DMS 273 (cell line): Measurements from ENCODE around the gene UNC5A.

Source experiments
- DNase-seq: peaks from one replicate; lab custom pipeline; 2025; ENCODE audit not compliant: unreplicated experiment; lab: John Stamatoyannopoulos, UW

Gene UNC5A

DNA sequence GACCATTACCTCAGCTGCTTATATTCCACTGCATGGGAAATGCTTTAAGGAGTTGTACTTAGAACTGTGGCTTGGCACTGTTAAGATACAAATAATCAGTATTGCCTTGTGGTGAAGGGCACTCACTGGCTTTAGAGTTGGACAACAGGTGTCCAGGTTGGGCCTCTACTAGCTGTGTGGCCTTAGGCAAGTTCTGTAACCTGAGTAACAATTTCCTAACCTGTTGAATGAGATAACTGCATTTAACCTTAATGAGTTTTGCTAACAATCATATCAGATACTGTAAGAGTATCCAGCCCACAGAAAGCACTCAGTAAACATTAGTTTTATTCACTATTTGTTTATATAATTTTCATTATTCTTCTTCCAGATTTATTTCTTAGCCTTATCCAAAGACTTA, 106.0 kb downstream of the UNC5A start:
- no peak for DNase-seq

GRCh38 chr5:176918613-176919012, 108.3 kb downstream of the UNC5A start:
- DNase-seq: no peak

GRCh38 chr5:176921714-176922113, 111.4 kb downstream of the UNC5A start:
- no peak for DNase-seq

GRCh38 chr5:176922817-176923216, 112.5 kb downstream of the UNC5A start:
- no peak for DNase-seq

- no peak for DNase-seq
Measured at GRCh38 chr5:176927562-176927961, 117.2 kb downstream of the UNC5A start.

DNA sequence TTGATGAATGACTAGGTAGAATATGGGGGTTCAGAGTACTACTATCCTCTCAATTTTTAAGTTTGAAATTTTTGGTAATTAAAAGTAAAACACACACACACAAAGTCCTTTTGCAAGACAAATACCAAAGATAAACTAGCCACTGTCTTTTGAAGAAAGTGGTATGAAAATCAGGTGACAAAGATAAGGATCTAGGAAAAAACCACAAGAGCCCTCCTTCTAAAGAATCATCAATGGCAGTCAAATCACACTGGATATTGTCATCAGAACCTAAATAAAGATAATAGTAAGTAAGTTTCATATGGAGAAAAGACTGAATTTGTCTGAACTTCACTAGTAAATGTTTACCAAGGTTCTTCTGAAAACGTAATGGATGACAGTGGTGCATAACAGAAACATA, 119.3 kb downstream of the UNC5A start:
- DNase-seq: no peak
